RWPE1 (cell line): ENCODE results near the gene CFAP97D2.

Experiments used
- CTCF ChIA-PET: fragments of 350-600 bp; sonication (Branson Sonifier 250); formaldehyde crosslinking; extraction: SDS; loops from one replicate; lab custom pipeline; 2021; lab: Yijun Ruan, JAX
- POLR2A ChIA-PET: fragments of 400-600 bp; formaldehyde crosslinking; extraction: SDS; loops from one replicate; lab custom pipeline; 2020; ENCODE audit warnings: antibody characterized with exemption; ENCODE audit not compliant: low non-redundant PET; lab: Yijun Ruan, JAX
- DNase-seq: peaks from one replicate; pipeline ENCODE4 v3.0.0; 2012; ENCODE audit warnings: low spot score
- H3K27ac ChIP-seq: fragments of 450-650 bp; 2 replicates; pipeline ENCODE4 v1.5.1; 2017
- CTCF ChIP-seq: fragments of 450-650 bp; conservative IDR thresholded peaks from 2 replicates; pipeline ENCODE4 v1.5.1; 2017; ENCODE audit warnings: low read depth, mild to moderate bottlenecking

The CFAP97D2 gene

GRCh38 chr13:114164681-114165429 lies 14.2 kb upstream of the CFAP97D2 start:
- DNase-seq: no peak
- POLR2A ChIA-PET: no interaction called here
- H3K27ac ChIP-seq: no peak overlapping the region
- CTCF ChIA-PET: interaction anchor here (0.6 kb wide), 1 partner anchor 203 kb away, joined by 3 read pairs; no protein-coding TSS in a partner anchor
- no peak for TF ChIP-seq CTCF

DNA sequence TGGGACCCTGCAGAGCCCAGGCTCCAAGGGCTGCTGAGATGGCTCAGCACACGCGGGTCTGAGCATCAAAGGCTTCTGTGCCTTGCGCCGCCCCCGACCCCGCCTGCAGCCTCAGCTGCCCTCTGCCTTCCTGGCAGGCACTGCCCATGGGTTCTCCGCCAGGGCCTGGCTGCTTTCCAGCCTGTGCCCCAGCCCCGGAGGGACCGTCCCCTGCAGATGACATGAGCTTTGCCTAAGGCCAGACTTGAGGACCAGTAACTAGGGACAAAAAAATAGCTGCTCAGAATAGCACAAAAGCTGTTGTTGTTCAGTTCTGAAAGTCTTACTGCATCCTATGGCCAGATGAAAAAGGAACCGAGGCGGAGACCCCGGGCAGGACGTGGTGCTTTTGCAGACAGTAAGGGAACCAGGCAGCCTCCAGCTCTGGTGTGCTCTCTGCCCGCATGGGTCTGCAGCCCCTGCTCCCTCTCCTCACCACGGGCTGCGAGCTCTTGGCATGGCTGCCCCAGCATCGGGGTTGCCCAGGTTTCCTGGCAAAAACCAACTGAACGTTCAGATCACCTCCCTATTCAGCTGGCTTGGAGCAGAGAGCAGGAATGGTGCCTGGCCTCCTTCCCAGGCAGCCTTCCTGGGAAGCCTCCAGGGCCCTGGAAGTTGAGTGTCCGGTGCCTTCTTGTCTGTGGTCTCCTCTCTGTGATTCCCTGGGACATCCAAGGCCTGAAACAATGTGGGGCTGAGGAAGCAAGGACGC lies 12.5 kb upstream of the CFAP97D2 start:
- DNase-seq: no peak
- ChIA-PET POLR2A (interaction anchor here (0.5 kb wide), 1 partner anchor 292 kb away, joined by 3 read pairs; no protein-coding TSS in a partner anchor), CTCF (interaction anchor here (0.7 kb wide), 1 partner anchor 407 kb away, joined by 3 read pairs; the partner anchor contains the start of gene TMEM255B)
- no peak overlapping the region for H3K27ac ChIP-seq
- no peak for TF ChIP-seq CTCF

DNA sequence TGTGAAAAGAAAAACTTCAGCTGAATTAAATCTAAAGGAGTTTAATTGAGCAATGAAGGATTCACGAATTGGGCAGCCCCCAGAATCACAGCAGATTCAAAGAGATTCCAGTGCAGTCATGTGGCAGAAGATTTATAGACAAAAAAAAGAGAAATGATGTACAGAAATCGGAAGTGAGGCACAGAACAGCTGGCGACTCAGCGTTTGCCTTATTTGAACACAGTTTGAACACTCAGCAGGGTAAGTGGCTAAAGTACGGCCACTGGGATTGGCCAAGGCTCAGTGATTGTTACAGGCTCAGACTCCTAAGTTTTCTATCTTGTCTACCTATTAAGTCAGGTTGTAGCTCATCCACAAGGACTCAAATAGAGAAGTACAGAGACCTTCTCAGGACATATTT lies 11.6 kb upstream of the CFAP97D2 start:
- no peak for DNase-seq
- POLR2A ChIA-PET: no interaction called here
- no peak overlapping the region for H3K27ac ChIP-seq
- CTCF ChIA-PET: interaction anchor here (0.6 to 0.7 kb wide), 3 partner anchors 114 to 408 kb away, joined by 3 read pairs; partner anchors contain the start of genes TMEM255B and UPF3A
- TF ChIP-seq CTCF: no peak

DNA sequence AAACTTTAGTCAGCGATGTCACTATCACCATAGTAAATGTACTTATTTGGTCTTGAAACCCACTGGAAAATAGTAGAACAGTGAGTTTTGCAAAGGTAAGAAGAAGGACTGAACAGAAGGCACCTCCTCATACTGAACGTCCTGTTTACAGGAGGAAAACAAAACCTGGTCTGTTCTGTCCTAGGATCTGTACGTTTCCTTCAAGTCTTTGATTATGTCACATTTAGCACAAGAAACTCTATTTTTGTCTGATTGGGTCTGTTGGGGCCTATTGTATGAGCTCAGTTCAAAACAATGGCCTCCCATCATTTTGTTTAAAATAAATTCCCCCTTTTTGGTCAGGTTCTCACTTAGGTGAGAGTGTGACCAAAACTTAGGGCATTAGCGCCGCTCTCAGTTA lies 11.2 kb upstream of the CFAP97D2 start:
- no peak for DNase-seq
- H3K27ac ChIP-seq: no peak overlapping the region
- no peak for TF ChIP-seq CTCF
- ChIA-PET POLR2A (no interaction called here), CTCF (interaction anchor here (0.6 to 1.0 kb wide), 2 partner anchors 58 to 113 kb away, joined by 3 read pairs; partner anchors contain the start of gene UPF3A)

DNA sequence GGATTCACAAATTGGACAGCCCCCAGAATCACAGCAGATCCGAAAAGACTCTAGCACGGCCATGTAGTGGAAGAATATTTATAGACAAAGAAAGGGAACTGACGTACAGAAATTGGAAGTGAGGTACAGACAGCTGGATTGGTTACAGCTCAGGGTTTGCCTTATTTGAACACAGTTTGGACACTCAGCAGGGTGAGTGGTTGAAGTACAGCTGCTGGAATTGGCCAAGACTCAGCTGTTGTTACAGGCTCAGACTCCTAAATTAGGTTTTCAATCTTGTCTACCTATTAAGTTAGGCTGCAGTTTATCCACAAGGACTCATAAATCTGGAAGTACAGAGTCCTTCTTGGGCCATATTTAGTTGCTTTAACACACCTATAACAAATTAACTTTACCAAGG lies 5.8 kb upstream of the CFAP97D2 start:
- POLR2A ChIA-PET: no interaction called here
- DNase-seq: no peak
- H3K27ac ChIP-seq: no peak overlapping the region
- no peak for TF ChIP-seq CTCF
- CTCF ChIA-PET: no interaction called here

DNA sequence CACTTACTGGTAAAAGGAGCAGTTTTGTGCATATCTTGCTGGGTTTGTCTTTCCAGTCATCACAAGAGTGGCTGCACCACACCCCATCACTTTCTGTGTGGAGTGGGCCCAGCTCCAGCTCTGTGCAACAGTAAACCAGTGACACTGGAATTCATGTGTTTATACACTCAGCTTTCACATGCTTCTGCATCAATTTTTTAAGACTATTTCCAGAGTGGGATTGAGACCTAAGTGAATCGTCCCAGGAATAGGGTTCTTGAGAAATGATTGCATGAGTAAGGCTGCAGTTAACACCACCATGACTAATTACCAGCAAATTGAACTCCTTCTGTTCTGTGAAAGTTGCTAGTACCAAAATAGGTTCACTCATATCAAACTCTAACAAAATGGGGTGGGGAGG lies 5.3 kb upstream of the CFAP97D2 start:
- no peak for DNase-seq
- TF ChIP-seq CTCF: no peak
- POLR2A ChIA-PET: no interaction called here
- CTCF ChIA-PET: no interaction called here
- no peak overlapping the region for H3K27ac ChIP-seq
